Measurements from ENCODE around the gene SMARCA2. TPM values are rescaled to one million over a fixed set of nuclear protein-coding genes. Genes with fewer than 3 reads are reported as not detected.

The SMARCA2 gene
- total and polyA plus RNA-seq, 2 donors (not counting 1 experiment from before 2014, with no cell fraction given) = 75.3 to 250 TPM

DNA sequence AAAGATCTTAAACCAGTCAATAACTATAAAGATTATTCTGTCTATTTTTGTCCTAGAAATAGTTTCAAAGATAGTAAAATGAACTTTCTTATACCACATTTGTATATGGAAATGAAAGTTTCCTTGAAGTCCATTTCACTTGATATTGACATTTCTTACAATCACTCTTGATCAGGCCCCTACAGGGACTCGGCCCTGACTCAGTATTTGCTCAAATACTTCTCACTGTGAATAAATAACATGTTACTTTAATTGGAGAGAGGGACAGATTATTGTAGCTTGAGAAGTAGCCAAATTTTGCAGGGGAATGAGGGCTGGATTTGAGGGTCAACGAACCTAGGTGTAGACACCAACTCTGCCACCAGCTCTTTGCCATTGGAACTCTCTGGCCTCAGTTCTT is 25.6 kb upstream of the SMARCA2 start:
- POLR2A ChIA-PET = no interaction called here
- Histone ChIP-seq H3K4me3 (ENCODE audit: control extremely low read depth in 1 of 5, extremely low read depth in 1 of 5, insufficient read depth in 1 of 5, low read depth in 2 of 5, low read length in 4 of 5) (no peak overlapping the region), H3K27me3 (replicated peaks in 1 of 4; ENCODE audit: control extremely low read depth in 1 of 4, control insufficient read depth in 3 of 4, insufficient read depth in 4 of 4, low read length in 3 of 4) (no peaks in the 10 kb centered on the region), H3K79me2 (ENCODE audit: control insufficient read depth, insufficient read depth, low read length) (no peaks in the 10 kb centered on the region), H3K9ac (ENCODE audit: low read length) (no peak overlapping the region), H3K27ac (ENCODE audit: low read length in 2 of 2) (no peak overlapping the region), H3K4me1 (ENCODE audit: control insufficient read depth in 2 of 2, insufficient read depth in 2 of 2, low read length in 2 of 2) (no peaks in the 10 kb centered on the region), H3K36me3 (replicated peaks in 1 of 2; ENCODE audit: control extremely low read depth in 1 of 2, control insufficient read depth in 1 of 2, extremely low read depth in 1 of 2, insufficient read depth in 2 of 2, low read length in 1 of 2) (no peaks in the 10 kb centered on the region), H2AFZ (ENCODE audit: insufficient read depth, low read depth, low read length, poor library complexity, severe bottlenecking) (no peak overlapping the region), H3K4me2 (replicated peaks; ENCODE audit: low read depth, low read length, poor library complexity, severe bottlenecking) (no peak overlapping the region), H4K20me1 (ENCODE audit: control insufficient read depth, insufficient read depth, low read length, poor library complexity, severe bottlenecking) (no peaks in the 10 kb centered on the region), H3K9me3 (ENCODE audit: control extremely low read depth in 1 of 3, control insufficient read depth in 2 of 3, insufficient read depth in 1 of 3, low read length in 2 of 3) (no peaks in the 10 kb centered on the region)
- H3K9me3 Mint-ChIP-seq (ENCODE audit: insufficient read depth) = no peaks in the 10 kb centered on the region
- no peak for TF ChIP-seq EZH2 (IDR thresholded peaks at IDR 0.05; ENCODE audit: borderline replicate concordance, insufficient read depth, low read depth, low read length, poor library complexity, severe bottlenecking)
- TF ChIP-seq, protein P1, sequence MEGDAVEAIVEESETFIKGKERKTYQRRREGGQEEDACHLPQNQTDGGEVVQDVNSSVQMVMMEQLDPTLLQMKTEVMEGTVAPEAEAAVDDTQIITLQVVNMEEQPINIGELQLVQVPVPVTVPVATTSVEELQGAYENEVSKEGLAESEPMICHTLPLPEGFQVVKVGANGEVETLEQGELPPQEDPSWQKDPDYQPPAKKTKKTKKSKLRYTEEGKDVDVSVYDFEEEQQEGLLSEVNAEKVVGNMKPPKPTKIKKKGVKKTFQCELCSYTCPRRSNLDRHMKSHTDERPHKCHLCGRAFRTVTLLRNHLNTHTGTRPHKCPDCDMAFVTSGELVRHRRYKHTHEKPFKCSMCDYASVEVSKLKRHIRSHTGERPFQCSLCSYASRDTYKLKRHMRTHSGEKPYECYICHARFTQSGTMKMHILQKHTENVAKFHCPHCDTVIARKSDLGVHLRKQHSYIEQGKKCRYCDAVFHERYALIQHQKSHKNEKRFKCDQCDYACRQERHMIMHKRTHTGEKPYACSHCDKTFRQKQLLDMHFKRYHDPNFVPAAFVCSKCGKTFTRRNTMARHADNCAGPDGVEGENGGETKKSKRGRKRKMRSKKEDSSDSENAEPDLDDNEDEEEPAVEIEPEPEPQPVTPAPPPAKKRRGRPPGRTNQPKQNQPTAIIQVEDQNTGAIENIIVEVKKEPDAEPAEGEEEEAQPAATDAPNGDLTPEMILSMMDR (IDR thresholded peaks at IDR 0.05) = no peak
- DNase-seq (no peak), ATAC-seq (ENCODE audit: low read depth) (no peak)
- WGBS (ENCODE audit: insufficient coverage) = 100% methylated on average over 1 of the region's 2 CpGs
- intact Hi-C loops (cut with micrococcal nuclease) = no loop called here
- H3K27me3 Mint-ChIP-seq = peaks cover 41% of the 10 kb centered on the region
- no peak overlapping the region for H3K27ac Mint-ChIP-seq
- H3K4me3 Mint-ChIP-seq = no peak overlapping the region
- no peaks in the 10 kb centered on the region for H3K4me1 Mint-ChIP-seq
- CTCF ChIA-PET = no interaction called here

DNA sequence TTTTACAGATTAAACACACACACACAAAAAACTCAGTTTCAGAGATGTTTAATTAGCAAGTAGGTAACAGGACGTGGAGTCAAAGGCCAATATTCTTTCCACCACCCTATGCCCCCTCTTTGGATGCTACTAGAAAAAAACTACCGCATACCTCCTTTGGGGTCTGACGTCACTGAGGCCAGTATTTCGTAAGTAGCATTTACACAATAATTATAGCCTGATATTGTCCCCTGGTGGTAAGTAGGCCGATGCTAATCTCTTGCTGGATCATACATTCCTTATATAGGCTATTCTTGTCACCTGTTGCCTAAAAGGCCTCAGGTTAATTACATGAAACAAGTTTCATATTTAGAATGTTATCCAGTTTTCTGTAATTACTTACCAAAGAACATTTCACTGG is 21.0 kb upstream of the SMARCA2 start:
- no peak overlapping the region for H3K27ac Mint-ChIP-seq
- H3K4me1 ChIP-seq (ENCODE audit: control insufficient read depth in 2 of 2, insufficient read depth in 2 of 2, low read length in 2 of 2) = no peaks in the 10 kb centered on the region
- H3K79me2 ChIP-seq (ENCODE audit: control insufficient read depth, insufficient read depth, low read length) = no peaks in the 10 kb centered on the region
- ATAC-seq (ENCODE audit: low read depth) = no peak
- no peaks in the 10 kb centered on the region for H3K9me3 Mint-ChIP-seq (ENCODE audit: insufficient read depth)
- no peak overlapping the region for H3K27ac ChIP-seq (ENCODE audit: low read length in 2 of 2)
- no peak overlapping the region for H3K4me2 ChIP-seq (replicated peaks; ENCODE audit: low read depth, low read length, poor library complexity, severe bottlenecking)
- DNase-seq = no peak
- ChIA-PET CTCF (no interaction called here), POLR2A (no interaction called here)
- H3K4me3 Mint-ChIP-seq = no peak overlapping the region
- no peaks in the 10 kb centered on the region for H3K9me3 ChIP-seq (ENCODE audit: control extremely low read depth in 1 of 3, control insufficient read depth in 2 of 3, insufficient read depth in 1 of 3, low read length in 2 of 3)
- H3K4me3 ChIP-seq (ENCODE audit: control extremely low read depth in 1 of 5, extremely low read depth in 1 of 5, insufficient read depth in 1 of 5, low read depth in 2 of 5, low read length in 4 of 5) = no peak overlapping the region
- H3K36me3 ChIP-seq (replicated peaks in 1 of 2; ENCODE audit: control extremely low read depth in 1 of 2, control insufficient read depth in 1 of 2, extremely low read depth in 1 of 2, insufficient read depth in 2 of 2, low read length in 1 of 2) = no peaks in the 10 kb centered on the region
- H3K27me3 Mint-ChIP-seq = peaks cover 25% of the 10 kb centered on the region
- H3K9ac ChIP-seq (ENCODE audit: low read length) = no peak overlapping the region
- WGBS (ENCODE audit: insufficient coverage) = 100% methylated on average over 1 of the region's 5 CpGs
- H2AFZ ChIP-seq (ENCODE audit: insufficient read depth, low read depth, low read length, poor library complexity, severe bottlenecking) = no peak overlapping the region
- no peaks in the 10 kb centered on the region for H4K20me1 ChIP-seq (ENCODE audit: control insufficient read depth, insufficient read depth, low read length, poor library complexity, severe bottlenecking)
- no peaks in the 10 kb centered on the region for H3K27me3 ChIP-seq (replicated peaks in 1 of 4; ENCODE audit: control extremely low read depth in 1 of 4, control insufficient read depth in 3 of 4, insufficient read depth in 4 of 4, low read length in 3 of 4)
- H3K4me1 Mint-ChIP-seq = no peaks in the 10 kb centered on the region
- TF ChIP-seq, protein P1 (IDR thresholded peaks at IDR 0.05) = no peak
- TF ChIP-seq EZH2 (IDR thresholded peaks at IDR 0.05; ENCODE audit: borderline replicate concordance, insufficient read depth, low read depth, low read length, poor library complexity, severe bottlenecking) = no peak
- intact Hi-C loops (cut with micrococcal nuclease) = no loop called here
